MM.1S (cell line): Measurements from ENCODE around the gene BCR.

Experiments used
- DNase-seq: peaks from one replicate; pipeline ENCODE4 v3.0.0-alpha.2; 2015
- H2AFZ ChIP-seq: fragments of 300-600 bp; sonication (generic); 2 replicates; pipeline ENCODE4 v1.6.0; 2016; ENCODE audit warnings: antibody characterized with exemption, low read length
- H3F3A ChIP-seq: fragments of 300-600 bp; sonication (generic); 2 replicates; pipeline ENCODE4 v1.6.1; 2016; ENCODE audit warnings: mild to moderate bottlenecking, antibody characterized with exemption, low read length, moderate library complexity, mixed read lengths; ENCODE audit not compliant: insufficient read depth
- H3K27ac ChIP-seq: fragments of 300-600 bp; sonication (generic); 2 replicates; pipeline ENCODE4 v1.5.1; 2016; ENCODE audit warnings: mild to moderate bottlenecking, low read length
- H3K27me3 ChIP-seq: fragments of 300-600 bp; sonication (generic); replicated peaks from 2 replicates; pipeline ENCODE4 v1.6.0; 2016; ENCODE audit warnings: low read length; ENCODE audit not compliant: insufficient read depth
- H3K36me3 ChIP-seq: fragments of 300-600 bp; sonication (generic); replicated peaks from 2 replicates; pipeline ENCODE4 v1.6.1; 2016; ENCODE audit warnings: mild to moderate bottlenecking, low read length, mixed read lengths; ENCODE audit not compliant: insufficient read depth
- H3K4me1 ChIP-seq: fragments of 300-600 bp; sonication (generic); 2 replicates; pipeline ENCODE4 v1.6.1; 2016; ENCODE audit warnings: low read length, mixed read lengths
- H3K4me2 ChIP-seq: fragments of 300-600 bp; sonication (generic); 2 replicates; pipeline ENCODE4 v1.6.0; 2016; ENCODE audit warnings: low read depth, low read length
- H3K4me3 ChIP-seq: fragments of 300-600 bp; sonication (generic); 2 replicates; pipeline ENCODE4 v1.5.1; 2016; ENCODE audit warnings: low read length, mixed read lengths
- H3K79me2 ChIP-seq: fragments of 300-600 bp; sonication (generic); 2 replicates; pipeline ENCODE4 v1.6.1; 2016; ENCODE audit warnings: mixed run types, low read length, mixed read lengths
- H3K9ac ChIP-seq: fragments of 300-600 bp; sonication (generic); 2 replicates; pipeline ENCODE4 v1.6.1; 2016; ENCODE audit warnings: low read length, mixed read lengths
- H3K9me2 ChIP-seq: fragments of 300-600 bp; sonication (generic); replicated peaks from 2 replicates; pipeline ENCODE4 v1.6.1; 2016; ENCODE audit warnings: mild to moderate bottlenecking, low read length, mixed read lengths; ENCODE audit not compliant: insufficient read depth
- H3K9me3 ChIP-seq: fragments of 300-600 bp; sonication (generic); replicated peaks from 2 replicates; pipeline ENCODE4 v1.6.1; 2016; ENCODE audit warnings: mild to moderate bottlenecking, low read length, mixed read lengths; ENCODE audit not compliant: insufficient read depth
- H4K20me1 ChIP-seq: fragments of 300-600 bp; sonication (generic); 2 replicates; pipeline ENCODE4 v1.6.1; 2016; ENCODE audit warnings: mild to moderate bottlenecking, low read length, moderate library complexity, mixed read lengths; ENCODE audit not compliant: insufficient read depth
- EZH2 ChIP-seq: fragments of 300-600 bp; sonication (generic); optimal IDR thresholded peaks from 2 replicates; pipeline ENCODE3; 2017; ENCODE audit warnings: low read depth, mild to moderate bottlenecking, antibody characterized with exemption, low read length, mixed read lengths
- EZH2phosphoT487 ChIP-seq: fragments of 300-600 bp; sonication (generic); IDR thresholded peaks from 2 replicates; pipeline ENCODE4 v1.6.1; 2018; ENCODE audit warnings: antibody characterized with exemption, low read length
- TF ChIP-seq, protein P1 (sequence below): fragments of 300-600 bp; sonication (generic); IDR thresholded peaks from 2 replicates; pipeline ENCODE4 v1.5.1; 2016; ENCODE audit warnings: antibody characterized with exemption, low read length, mixed read lengths

The BCR gene

GRCh38 chr22:23184764-23185113 is 4.4 kb downstream of the BCR start:
- Histone ChIP-seq H3K9me3 (no peaks in the 10 kb centered on the region), H3K27me3 (no peaks in the 10 kb centered on the region), H3K79me2 (peaks cover 94% of the 10 kb centered on the region), H3K27ac (no peak overlapping the region), H3K4me2 (peak overlapping the region; percentile 90; the same call in 1 of the 2 replicates), H3K36me3 (peaks cover 4% of the 10 kb centered on the region; the same call in 1 of the 2 replicates), H3K4me1 (peaks cover 10% of the 10 kb centered on the region), H3K9me2 (no peaks in the 10 kb centered on the region), H4K20me1 (peaks cover 52% of the 10 kb centered on the region), H3K9ac (no peak overlapping the region), H3F3A (peaks cover 17% of the 10 kb centered on the region), H2AFZ (no peak overlapping the region), H3K4me3 (no peak overlapping the region)
- DNase-seq: no peak
- TF ChIP-seq EZH2phosphoT487: no peak
- no peak for TF ChIP-seq EZH2

- Histone ChIP-seq H3K4me1 (peaks cover 8% of the 10 kb centered on the region), H3K9me2 (no peaks in the 10 kb centered on the region), H3F3A (peaks cover 8% of the 10 kb centered on the region), H3K36me3 (peaks cover 9% of the 10 kb centered on the region; the same call in 1 of the 2 replicates), H3K27me3 (no peaks in the 10 kb centered on the region), H3K79me2 (peaks cover 100% of the 10 kb centered on the region), H3K9me3 (no peaks in the 10 kb centered on the region), H2AFZ (no peak overlapping the region), H3K9ac (no peak overlapping the region), H3K4me2 (no peak overlapping the region), H3K27ac (no peak overlapping the region), H4K20me1 (peaks cover 74% of the 10 kb centered on the region), H3K4me3 (no peak overlapping the region)
- TF ChIP-seq EZH2 (no peak), EZH2phosphoT487 (no peak)
- TF ChIP-seq, protein P1, sequence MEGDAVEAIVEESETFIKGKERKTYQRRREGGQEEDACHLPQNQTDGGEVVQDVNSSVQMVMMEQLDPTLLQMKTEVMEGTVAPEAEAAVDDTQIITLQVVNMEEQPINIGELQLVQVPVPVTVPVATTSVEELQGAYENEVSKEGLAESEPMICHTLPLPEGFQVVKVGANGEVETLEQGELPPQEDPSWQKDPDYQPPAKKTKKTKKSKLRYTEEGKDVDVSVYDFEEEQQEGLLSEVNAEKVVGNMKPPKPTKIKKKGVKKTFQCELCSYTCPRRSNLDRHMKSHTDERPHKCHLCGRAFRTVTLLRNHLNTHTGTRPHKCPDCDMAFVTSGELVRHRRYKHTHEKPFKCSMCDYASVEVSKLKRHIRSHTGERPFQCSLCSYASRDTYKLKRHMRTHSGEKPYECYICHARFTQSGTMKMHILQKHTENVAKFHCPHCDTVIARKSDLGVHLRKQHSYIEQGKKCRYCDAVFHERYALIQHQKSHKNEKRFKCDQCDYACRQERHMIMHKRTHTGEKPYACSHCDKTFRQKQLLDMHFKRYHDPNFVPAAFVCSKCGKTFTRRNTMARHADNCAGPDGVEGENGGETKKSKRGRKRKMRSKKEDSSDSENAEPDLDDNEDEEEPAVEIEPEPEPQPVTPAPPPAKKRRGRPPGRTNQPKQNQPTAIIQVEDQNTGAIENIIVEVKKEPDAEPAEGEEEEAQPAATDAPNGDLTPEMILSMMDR: no peak
- no peak for DNase-seq
Observed at GRCh38 chr22:23187211-23187610, 6.9 kb downstream of the BCR start.

DNA sequence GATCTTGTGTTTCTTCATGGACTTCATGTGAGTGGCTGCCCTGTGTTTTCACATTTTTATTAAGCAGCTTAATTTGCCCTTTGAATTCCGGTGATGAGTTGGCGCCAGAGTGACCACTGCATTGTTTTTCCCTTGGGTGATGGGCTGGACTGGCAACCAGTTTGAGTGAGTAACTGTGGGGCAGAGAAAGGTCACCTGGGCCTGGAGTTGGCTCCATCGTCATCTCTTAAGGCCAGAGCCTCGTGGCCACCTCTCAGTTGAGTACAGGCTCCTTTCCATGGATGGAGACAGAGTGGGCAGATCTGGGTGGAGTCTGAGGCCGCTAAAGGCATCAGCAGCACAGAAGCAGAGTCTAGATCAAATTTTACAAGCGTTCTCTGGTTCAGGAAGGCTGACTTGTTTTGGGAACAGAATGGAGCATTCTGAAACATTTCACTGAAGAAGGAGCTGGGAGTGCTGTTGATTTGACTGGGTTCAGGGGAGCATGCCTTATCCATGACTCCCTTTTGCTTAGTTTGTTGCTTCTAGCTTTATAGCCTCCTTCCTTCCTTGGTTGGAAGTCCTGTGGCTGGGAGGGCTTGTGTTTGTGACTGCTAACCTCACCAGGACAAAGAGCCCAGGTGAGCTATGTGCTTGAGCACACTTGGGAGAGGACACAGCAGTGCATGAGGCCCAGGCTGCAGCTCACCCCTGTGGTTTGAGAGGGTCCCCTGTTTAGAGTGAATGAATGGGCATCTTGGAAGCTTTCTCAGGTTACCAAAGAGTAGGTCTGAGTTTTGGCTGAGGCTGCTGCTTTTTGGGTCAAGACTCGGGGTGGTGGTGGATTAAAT is 7.8 kb downstream of the BCR start:
- Histone ChIP-seq H3K9me3 (no peaks in the 10 kb centered on the region), H3K4me2 (no peak overlapping the region), H3K27ac (no peak overlapping the region), H3K27me3 (no peaks in the 10 kb centered on the region), H2AFZ (no peak overlapping the region), H3K4me1 (peaks cover 8% of the 10 kb centered on the region), H3K79me2 (peaks cover 100% of the 10 kb centered on the region), H3F3A (no peaks in the 10 kb centered on the region; the same call in 1 of the 2 replicates), H3K36me3 (peaks cover 9% of the 10 kb centered on the region; the same call in 1 of the 2 replicates), H3K9ac (no peak overlapping the region), H4K20me1 (peaks cover 81% of the 10 kb centered on the region), H3K9me2 (no peaks in the 10 kb centered on the region), H3K4me3 (no peak overlapping the region)
- TF ChIP-seq EZH2 (no peak), EZH2phosphoT487 (no peak)
- TF ChIP-seq, protein P1: no peak
- DNase-seq: no peak

DNA sequence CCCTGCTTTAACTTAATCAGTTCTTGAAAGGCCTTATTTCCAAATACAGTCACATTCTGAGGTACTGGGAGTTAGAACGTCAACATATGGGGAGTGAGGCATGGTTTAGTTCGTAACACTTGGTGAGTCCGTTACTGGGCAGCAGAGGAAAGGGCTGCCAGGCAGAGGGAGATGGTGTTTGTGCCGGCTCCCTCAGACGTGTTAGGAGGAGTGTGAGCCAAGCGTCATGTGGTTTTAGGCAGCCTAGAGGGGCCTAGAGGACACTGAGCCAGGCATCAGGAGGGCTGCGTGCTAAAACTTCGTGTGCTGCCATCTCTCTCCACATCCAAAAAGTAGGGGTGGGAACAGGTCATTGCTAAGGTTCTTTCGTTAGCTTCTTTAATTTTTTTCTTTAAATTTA is 10.2 kb downstream of the BCR start:
- Histone ChIP-seq H3K9me3 (no peaks in the 10 kb centered on the region), H3K79me2 (peaks cover 100% of the 10 kb centered on the region), H3K27ac (no peak overlapping the region), H3K27me3 (no peaks in the 10 kb centered on the region), H2AFZ (no peak overlapping the region), H3K36me3 (peaks cover 5% of the 10 kb centered on the region; the same call in 1 of the 2 replicates), H3K4me1 (no peaks in the 10 kb centered on the region), H3F3A (peaks cover 3% of the 10 kb centered on the region; the same call in 1 of the 2 replicates), H4K20me1 (peaks cover 74% of the 10 kb centered on the region), H3K9me2 (no peaks in the 10 kb centered on the region), H3K9ac (no peak overlapping the region), H3K4me3 (no peak overlapping the region), H3K4me2 (no peak overlapping the region)
- no peak for DNase-seq
- TF ChIP-seq EZH2phosphoT487 (no peak), EZH2 (no peak)
- TF ChIP-seq, protein P1: no peak
